ENCODE data around the gene DUSP28.

GRCh38 chr2:240517342-240517741 is 42.8 kb upstream of the DUSP28 start:
- TF ChIP-seq CTCF (IDR thresholded peaks at IDR 0.05): no peak
- TF ChIP-seq POLR2A (IDR thresholded peaks at IDR 0.05): no peak
- no peak for TF ChIP-seq EP300 (IDR thresholded peaks at IDR 0.05; ENCODE audit: low read depth)

Measured in transverse colon (tissue), 3 donors.